Tibial nerve (tissue), 4 donors: Measurements from ENCODE around the gene DOCK9.

Experiments
- EP300 ChIP-seq, 2 donors: sonication (generic); formaldehyde crosslinking; IDR thresholded peaks; one replicate each; pipeline ENCODE4 v1.6.1; 2017; ENCODE audit warnings: antibody characterized with exemption in 2 of 2, mild to moderate bottlenecking in 1 of 2
- POLR2A ChIP-seq, 2 donors: fragments of 450-650 bp; IDR thresholded peaks; one replicate each; pipeline ENCODE4 v1.6.1; 2017; ENCODE audit warnings: antibody characterized with exemption in 2 of 2, mild to moderate bottlenecking in 2 of 2, moderate library complexity in 2 of 2
- TF ChIP-seq, protein P1 (sequence below), 5 experiments: fragments of 200-600 bp in 3 of 5; fragments of 450-650 bp in 2 of 5; sonication (generic) in 3 of 5; IDR thresholded peaks; one replicate each; pipeline ENCODE4 v1.5.1; 2016 to 2019; ENCODE audit warnings: antibody characterized with exemption in 5 of 5, mild to moderate bottlenecking in 3 of 5, moderate library complexity in 2 of 5

GRCh38 chr13:98795220-98795619 is 182.6 kb downstream of the DOCK9 start:
- TF ChIP-seq, protein P1, sequence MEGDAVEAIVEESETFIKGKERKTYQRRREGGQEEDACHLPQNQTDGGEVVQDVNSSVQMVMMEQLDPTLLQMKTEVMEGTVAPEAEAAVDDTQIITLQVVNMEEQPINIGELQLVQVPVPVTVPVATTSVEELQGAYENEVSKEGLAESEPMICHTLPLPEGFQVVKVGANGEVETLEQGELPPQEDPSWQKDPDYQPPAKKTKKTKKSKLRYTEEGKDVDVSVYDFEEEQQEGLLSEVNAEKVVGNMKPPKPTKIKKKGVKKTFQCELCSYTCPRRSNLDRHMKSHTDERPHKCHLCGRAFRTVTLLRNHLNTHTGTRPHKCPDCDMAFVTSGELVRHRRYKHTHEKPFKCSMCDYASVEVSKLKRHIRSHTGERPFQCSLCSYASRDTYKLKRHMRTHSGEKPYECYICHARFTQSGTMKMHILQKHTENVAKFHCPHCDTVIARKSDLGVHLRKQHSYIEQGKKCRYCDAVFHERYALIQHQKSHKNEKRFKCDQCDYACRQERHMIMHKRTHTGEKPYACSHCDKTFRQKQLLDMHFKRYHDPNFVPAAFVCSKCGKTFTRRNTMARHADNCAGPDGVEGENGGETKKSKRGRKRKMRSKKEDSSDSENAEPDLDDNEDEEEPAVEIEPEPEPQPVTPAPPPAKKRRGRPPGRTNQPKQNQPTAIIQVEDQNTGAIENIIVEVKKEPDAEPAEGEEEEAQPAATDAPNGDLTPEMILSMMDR (IDR thresholded peaks at IDR 0.05): no peak
- TF ChIP-seq POLR2A (IDR thresholded peaks at IDR 0.05): no peak
- no peak for TF ChIP-seq EP300 (IDR thresholded peaks at IDR 0.05)
